HFFc6 (cell line): ENCODE measurements around the gene DLST. TPM values are rescaled to one million over a fixed set of nuclear protein-coding genes. Genes with fewer than 3 reads are reported as not detected.
"Not testable (repeated sequence)": the region's sequence is repeated elsewhere in the genome, so short reads cannot be mapped to it uniquely, and the experiment has no call there.

Experiments
- DNase-seq: peaks from one replicate; pipeline ENCODE4 v3.0.0-alpha.2; 2018
- H3K27ac Mint-ChIP-seq: 2 replicates; pipeline ENCODE4 v1.8.0; 2020; ENCODE audit warnings: mild to moderate bottlenecking, mixed read lengths
- H3K27me3 Mint-ChIP-seq: 2 replicates; pipeline ENCODE4 v1.8.0; 2021; ENCODE audit warnings: mild to moderate bottlenecking, moderate library complexity, mixed read lengths; ENCODE audit not compliant: insufficient read depth
- H3K36me3 Mint-ChIP-seq: 2 replicates; pipeline ENCODE4 v1.8.0; 2021; ENCODE audit warnings: low read depth, mixed read lengths
- H3K4me1 Mint-ChIP-seq: 2 replicates; pipeline ENCODE4 v1.8.0; 2020; ENCODE audit warnings: low read depth, mixed read lengths
- H3K4me3 Mint-ChIP-seq: 2 replicates; pipeline ENCODE4 v1.8.0; 2020; ENCODE audit warnings: mild to moderate bottlenecking, moderate library complexity, mixed read lengths
- H3K9me3 Mint-ChIP-seq: 2 replicates; pipeline ENCODE4 v1.8.0; 2020; ENCODE audit warnings: mild to moderate bottlenecking, mixed read lengths
- total RNA-seq, 6 experiments: library from RNA; stranded (reverse); fragmentation: NEBNext Ultra II Directional; extraction: Animal tissue kit (Norgen Biotek cat#: 25700); gene quantifications; 2 replicates in 1 of 6; 3 replicates in 5 of 6; pipeline ENCODE4 v1.2.3, GENCODE V29; 2021
- TF ChIP-seq, protein P1 (sequence below): fragments of 200-600 bp; sonication (generic); IDR thresholded peaks from 2 replicates; pipeline ENCODE4 v1.5.0; 2021; ENCODE audit warnings: antibody characterized with exemption, mild to moderate bottlenecking

The DLST gene
- total RNA-seq, 6 experiments from 2014 or later, result 97.5 to 118 (median 109) TPM

- TF ChIP-seq, protein P1, sequence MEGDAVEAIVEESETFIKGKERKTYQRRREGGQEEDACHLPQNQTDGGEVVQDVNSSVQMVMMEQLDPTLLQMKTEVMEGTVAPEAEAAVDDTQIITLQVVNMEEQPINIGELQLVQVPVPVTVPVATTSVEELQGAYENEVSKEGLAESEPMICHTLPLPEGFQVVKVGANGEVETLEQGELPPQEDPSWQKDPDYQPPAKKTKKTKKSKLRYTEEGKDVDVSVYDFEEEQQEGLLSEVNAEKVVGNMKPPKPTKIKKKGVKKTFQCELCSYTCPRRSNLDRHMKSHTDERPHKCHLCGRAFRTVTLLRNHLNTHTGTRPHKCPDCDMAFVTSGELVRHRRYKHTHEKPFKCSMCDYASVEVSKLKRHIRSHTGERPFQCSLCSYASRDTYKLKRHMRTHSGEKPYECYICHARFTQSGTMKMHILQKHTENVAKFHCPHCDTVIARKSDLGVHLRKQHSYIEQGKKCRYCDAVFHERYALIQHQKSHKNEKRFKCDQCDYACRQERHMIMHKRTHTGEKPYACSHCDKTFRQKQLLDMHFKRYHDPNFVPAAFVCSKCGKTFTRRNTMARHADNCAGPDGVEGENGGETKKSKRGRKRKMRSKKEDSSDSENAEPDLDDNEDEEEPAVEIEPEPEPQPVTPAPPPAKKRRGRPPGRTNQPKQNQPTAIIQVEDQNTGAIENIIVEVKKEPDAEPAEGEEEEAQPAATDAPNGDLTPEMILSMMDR, result no peak
- H3K4me1 Mint-ChIP-seq, result peaks cover 7% of the 10 kb centered on the region
- H3K27me3 Mint-ChIP-seq, result peaks cover 10% of the 10 kb centered on the region
- no peak for DNase-seq
- no peaks in the 10 kb centered on the region for H3K36me3 Mint-ChIP-seq
- H3K4me3 Mint-ChIP-seq, result no peak overlapping the region
- no peak overlapping the region for H3K27ac Mint-ChIP-seq
- no peaks in the 10 kb centered on the region for H3K9me3 Mint-ChIP-seq
Measured at GRCh38 chr14:74924061-74924460, 42.3 kb downstream of the DLST start.

GRCh38 chr14:74927225-74927624 lies 45.5 kb downstream of the DLST start:
- H3K9me3 Mint-ChIP-seq, result no peaks in the 10 kb centered on the region
- peaks cover 9% of the 10 kb centered on the region for H3K27me3 Mint-ChIP-seq
- H3K36me3 Mint-ChIP-seq, result no peaks in the 10 kb centered on the region
- H3K4me1 Mint-ChIP-seq, result peaks cover 1% of the 10 kb centered on the region; the same call in 1 of the 2 replicates
- DNase-seq, result no peak
- TF ChIP-seq, protein P1, result no peak
- no peak overlapping the region for H3K27ac Mint-ChIP-seq
- no peak overlapping the region for H3K4me3 Mint-ChIP-seq

- no peak overlapping the region for H3K4me3 Mint-ChIP-seq
- H3K36me3 Mint-ChIP-seq, result no peaks in the 10 kb centered on the region
- peaks cover 8% of the 10 kb centered on the region; the same call in 1 of the 2 replicates for H3K4me1 Mint-ChIP-seq
- DNase-seq, result no peak
- no peak overlapping the region for H3K27ac Mint-ChIP-seq
- no peaks in the 10 kb centered on the region for H3K9me3 Mint-ChIP-seq
- peaks cover 14% of the 10 kb centered on the region for H3K27me3 Mint-ChIP-seq
- TF ChIP-seq, protein P1, result no peak
Measured at GRCh38 chr14:74929242-74929641, 47.5 kb downstream of the DLST start.

- H3K9me3 Mint-ChIP-seq, DNase-seq, H3K36me3 Mint-ChIP-seq, H3K27ac Mint-ChIP-seq, H3K4me1 Mint-ChIP-seq, H3K27me3 Mint-ChIP-seq, H3K4me3 Mint-ChIP-seq: not testable (repeated sequence)
Measured at GRCh38 chr14:74931744-74932143, 50.0 kb downstream of the DLST start.

GRCh38 chr14:74932401-74932901 lies 50.7 kb downstream of the DLST start:
- no peak for DNase-seq
- Mint-ChIP-seq H3K27ac (no peak overlapping the region), H3K36me3 (no peaks in the 10 kb centered on the region), H3K4me3 (no peak overlapping the region), H3K27me3 (peaks cover 6% of the 10 kb centered on the region), H3K4me1 (peaks cover 8% of the 10 kb centered on the region; the same call in 1 of the 2 replicates), H3K9me3 (no peaks in the 10 kb centered on the region)
- TF ChIP-seq, protein P1, result no peak

GRCh38 chr14:74932936-74933335 lies 51.2 kb downstream of the DLST start:
- not testable (repeated sequence) for H3K27ac Mint-ChIP-seq, H3K4me3 Mint-ChIP-seq, H3K36me3 Mint-ChIP-seq, H3K4me1 Mint-ChIP-seq, H3K27me3 Mint-ChIP-seq, H3K9me3 Mint-ChIP-seq, DNase-seq

- no peak for DNase-seq
- Mint-ChIP-seq H3K9me3 (no peaks in the 10 kb centered on the region), H3K27ac (no peak overlapping the region), H3K4me1 (peaks cover 9% of the 10 kb centered on the region), H3K36me3 (no peaks in the 10 kb centered on the region), H3K4me3 (no peak overlapping the region), H3K27me3 (peaks cover 6% of the 10 kb centered on the region)
- TF ChIP-seq, protein P1, result no peak
Measured at GRCh38 chr14:74934041-74934440, 52.3 kb downstream of the DLST start.
